HEK293T (cell line): ENCODE data around the gene CPA1.

Experiments used
- BHLHE40 ChIP-seq: fragments of 450-650 bp; IDR thresholded peaks from 2 replicates; pipeline ENCODE4 v1.6.1; 2016; ENCODE audit warnings: mild to moderate bottlenecking, moderate library complexity, borderline replicate concordance
- ELF4 ChIP-seq: fragments of 450-650 bp; IDR thresholded peaks from 2 replicates; pipeline ENCODE4 v1.6.1; 2017; ENCODE audit warnings: antibody characterized with exemption
- NFRKB ChIP-seq: fragments of 450-650 bp; IDR thresholded peaks from 2 replicates; pipeline ENCODE4 v1.6.1; 2016; ENCODE audit warnings: mild to moderate bottlenecking, moderate library complexity
- PKNOX1 ChIP-seq: fragments of 450-650 bp; IDR thresholded peaks from 2 replicates; pipeline ENCODE4 v1.6.1; 2016
- TARDBP ChIP-seq: fragments of 450-650 bp; IDR thresholded peaks from 2 replicates; pipeline ENCODE4 v1.6.1; 2016

- no peak for TF ChIP-seq ELF4
- no peak for TF ChIP-seq PKNOX1
- no peak for TF ChIP-seq BHLHE40
- no peak for TF ChIP-seq NFRKB
- TF ChIP-seq TARDBP: no peak
Measured at GRCh38 chr7:130397051-130397757, 16.9 kb downstream of the CPA1 start.
